Kidney (tissue), 14 donors: ENCODE results near the gene GRM1. TPM values are rescaled to one million over a fixed set of nuclear protein-coding genes. Genes with fewer than 3 reads are reported as not detected.

Experiments
- DNase-seq, 5 donors: peaks; one replicate each; pipeline ENCODE4 v3.0.0-alpha.2; 2013 to 2020
- FAIRE-seq: peaks from 2 replicates; lab custom pipeline; 2012; peaks lifted over from hg19 to GRCh38; lab: Jason Lieb, UNC
- H3K27ac ChIP-seq, 2 donors: one replicate each; pipeline ENCODE4 v1.7.0; 2013; ENCODE audit warnings: low read depth in 2 of 2, low read length in 2 of 2, inconsistent platforms in 1 of 2
- H3K27me3 ChIP-seq: one replicate; pipeline ENCODE4 v1.7.1; 2013; ENCODE audit warnings: low read length, inconsistent platforms; ENCODE audit not compliant: control insufficient read depth, insufficient read depth
- H3K36me3 ChIP-seq, 3 donors: one replicate each; pipeline versions ENCODE4 v1.7.0 to v1.7.1; 2013; ENCODE audit warnings: low read length in 3 of 3, control low read depth in 1 of 3, inconsistent platforms in 1 of 3; ENCODE audit not compliant: insufficient read depth in 3 of 3, control insufficient read depth in 2 of 3
- H3K4me1 ChIP-seq, 3 donors: one replicate each; pipeline versions ENCODE4 v1.7.0 to v1.7.1; 2013; ENCODE audit warnings: low read length in 3 of 3, inconsistent platforms in 1 of 3, low read depth in 1 of 3; ENCODE audit not compliant: control insufficient read depth in 2 of 3, insufficient read depth in 2 of 3
- H3K4me3 ChIP-seq, 3 donors: one replicate each; pipeline versions ENCODE4 v1.7.0 to v1.8.1; 2013; ENCODE audit warnings: low read length in 3 of 3, control low read depth in 1 of 3, inconsistent platforms in 1 of 3
- H3K9ac ChIP-seq, 3 donors: one replicate each; pipeline versions ENCODE4 v1.7.0 to v1.7.1; 2013; ENCODE audit warnings: low read length in 3 of 3, control low read depth in 1 of 3, inconsistent platforms in 1 of 3
- H3K9me3 ChIP-seq, 3 donors: one replicate each; pipeline versions ENCODE4 v1.7.0 to v1.7.1; 2013; ENCODE audit warnings: low read length in 3 of 3, control low read depth in 1 of 3, inconsistent platforms in 1 of 3; ENCODE audit not compliant: control insufficient read depth in 2 of 3, insufficient read depth in 1 of 3
- intact Hi-C: fragments of 100-400 bp; cut with DNase I; formaldehyde crosslinking; loops from one replicate; pipeline ENCODE4 v1.11.1; 2022
- polyA plus RNA-seq: library from polyadenylated mRNA; stranded (reverse); fragments of 350-450 nt; fragmentation: Illumina TruSeq; extraction: RNeasy Lipid Tissue Mini Kit (QIAGEN cat#74804); gene quantifications from one replicate; pipeline ENCODE4 v1.2.3, GENCODE V29; 2014; ENCODE audit warnings: low read depth, low replicate concordance; ENCODE audit not compliant: insufficient read depth
- total RNA-seq: library from RNA; stranded (reverse); fragmentation: NEBNext Ultra II Directional; extraction: Animal tissue kit (Norgen Biotek cat#: 25700); gene quantifications from one replicate; pipeline ENCODE4 v1.2.1, GENCODE V29; 2021
- TF ChIP-seq, protein P1 (sequence below): IDR thresholded peaks from 3 replicates; pipeline ENCODE4 v1.5.1; 2012; ENCODE audit warnings: mild to moderate bottlenecking, moderate library complexity, borderline replicate concordance; ENCODE audit not compliant: insufficient read depth; ENCODE audit errors: extremely low read depth
- donor health status: control.
- donor health status: control.
- donor health status: control.
- donor health status: control.
- donor health status: control.
- donor health status: DM: yes; HTN: yes; CAD: no.
- donor health status: Normal renal cell carcinoma (clear cell type).

GRM1 gene
- total and polyA plus RNA-seq, 2 donors from 2014 or later, result 0.19 to 0.82 TPM

DNA sequence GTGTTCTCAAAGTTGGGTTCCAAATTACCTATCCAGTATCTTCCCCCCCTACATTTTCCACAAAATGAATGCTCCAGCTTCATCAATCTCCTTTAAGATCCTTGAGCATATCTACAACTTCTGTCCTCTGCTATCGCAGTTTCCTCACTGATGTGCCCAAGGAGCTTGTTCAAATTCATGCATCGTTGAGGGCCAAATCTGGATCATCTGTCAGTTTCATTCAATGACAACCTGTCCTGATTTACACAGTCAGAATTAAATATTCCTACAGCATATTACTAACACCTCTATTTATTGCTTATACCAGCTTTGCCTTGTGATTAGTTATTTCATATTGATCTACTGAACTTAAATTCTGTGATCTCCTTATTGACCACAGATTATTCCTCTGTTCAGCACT, 68.7 kb downstream of the GRM1 start:
- FAIRE-seq (no peak), DNase-seq (no peak)
- no peaks in the 10 kb centered on the region for H3K36me3 ChIP-seq
- H3K9me3 ChIP-seq, result no peaks in the 10 kb centered on the region
- intact Hi-C loops, result no loop called here
- TF ChIP-seq, protein P1, sequence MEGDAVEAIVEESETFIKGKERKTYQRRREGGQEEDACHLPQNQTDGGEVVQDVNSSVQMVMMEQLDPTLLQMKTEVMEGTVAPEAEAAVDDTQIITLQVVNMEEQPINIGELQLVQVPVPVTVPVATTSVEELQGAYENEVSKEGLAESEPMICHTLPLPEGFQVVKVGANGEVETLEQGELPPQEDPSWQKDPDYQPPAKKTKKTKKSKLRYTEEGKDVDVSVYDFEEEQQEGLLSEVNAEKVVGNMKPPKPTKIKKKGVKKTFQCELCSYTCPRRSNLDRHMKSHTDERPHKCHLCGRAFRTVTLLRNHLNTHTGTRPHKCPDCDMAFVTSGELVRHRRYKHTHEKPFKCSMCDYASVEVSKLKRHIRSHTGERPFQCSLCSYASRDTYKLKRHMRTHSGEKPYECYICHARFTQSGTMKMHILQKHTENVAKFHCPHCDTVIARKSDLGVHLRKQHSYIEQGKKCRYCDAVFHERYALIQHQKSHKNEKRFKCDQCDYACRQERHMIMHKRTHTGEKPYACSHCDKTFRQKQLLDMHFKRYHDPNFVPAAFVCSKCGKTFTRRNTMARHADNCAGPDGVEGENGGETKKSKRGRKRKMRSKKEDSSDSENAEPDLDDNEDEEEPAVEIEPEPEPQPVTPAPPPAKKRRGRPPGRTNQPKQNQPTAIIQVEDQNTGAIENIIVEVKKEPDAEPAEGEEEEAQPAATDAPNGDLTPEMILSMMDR, result no peak
- no peak overlapping the region for H3K4me3 ChIP-seq
- no peak overlapping the region for H3K9ac ChIP-seq
- no peak overlapping the region for H3K27ac ChIP-seq
- no peaks in the 10 kb centered on the region for H3K4me1 ChIP-seq
- H3K27me3 ChIP-seq, result no peaks in the 10 kb centered on the region

DNA sequence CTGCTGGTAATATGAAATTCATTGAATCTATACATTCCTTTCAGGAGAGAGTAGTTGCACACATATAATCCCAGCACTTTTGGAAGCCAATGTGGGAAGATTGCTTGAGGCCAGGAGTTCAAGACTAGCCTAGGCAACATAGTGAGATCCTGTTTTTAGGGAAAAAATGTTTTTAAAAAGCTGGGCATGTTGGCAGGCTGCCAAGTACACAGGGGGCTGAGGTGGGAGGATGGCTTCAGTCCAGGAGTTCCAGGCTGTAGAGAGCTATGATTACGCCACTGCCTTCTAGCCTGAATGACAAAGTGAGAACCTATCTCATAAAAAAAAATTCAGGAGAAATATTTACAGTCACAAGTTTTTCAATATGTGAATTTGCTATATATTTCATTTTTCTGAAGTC, 71.9 kb downstream of the GRM1 start:
- Histone ChIP-seq H3K4me3 (no peak overlapping the region), H3K36me3 (no peaks in the 10 kb centered on the region), H3K9ac (no peak overlapping the region), H3K27me3 (no peaks in the 10 kb centered on the region), H3K4me1 (no peaks in the 10 kb centered on the region), H3K27ac (no peak overlapping the region), H3K9me3 (no peaks in the 10 kb centered on the region)
- DNase-seq, result no peak
- no peak for FAIRE-seq
- intact Hi-C loops, result no loop called here
- TF ChIP-seq, protein P1, result no peak

DNA sequence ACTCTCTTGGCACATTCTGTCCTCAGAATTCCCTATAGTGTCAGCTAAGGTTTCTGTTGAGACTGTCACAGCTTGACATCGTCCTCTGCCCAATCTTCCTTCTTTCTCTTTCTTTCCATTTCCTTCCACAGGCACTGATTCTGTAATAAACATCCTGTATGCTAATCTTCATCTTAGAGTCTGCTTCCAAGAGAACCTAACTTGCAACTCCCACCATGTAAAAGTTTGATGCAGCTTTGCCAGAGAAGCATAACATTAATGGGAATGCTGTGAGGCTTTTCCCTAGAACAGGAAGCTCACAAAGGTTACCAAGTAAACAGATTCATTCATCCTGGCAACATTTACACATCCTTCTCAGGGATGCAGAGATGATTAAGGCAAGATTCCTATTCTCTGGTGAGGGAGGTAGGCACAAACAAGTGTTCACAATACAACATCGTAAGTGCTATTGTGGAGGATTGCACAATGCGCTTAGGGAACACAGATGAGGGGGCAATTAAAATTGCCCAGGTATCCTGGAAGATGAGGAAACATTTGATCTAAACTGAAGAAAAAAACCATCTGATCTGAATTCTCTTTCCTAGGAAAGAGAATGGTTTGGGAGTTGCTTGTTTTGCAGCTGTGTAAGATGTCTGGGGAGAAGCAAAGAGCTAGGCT, 74.7 kb downstream of the GRM1 start:
- no peaks in the 10 kb centered on the region for H3K9me3 ChIP-seq
- H3K27ac ChIP-seq, result no peak overlapping the region
- intact Hi-C loops, result no loop called here
- TF ChIP-seq, protein P1, result no peak
- H3K4me1 ChIP-seq, result no peaks in the 10 kb centered on the region
- no peaks in the 10 kb centered on the region for H3K27me3 ChIP-seq
- no peak for FAIRE-seq
- H3K4me3 ChIP-seq, result no peak overlapping the region
- no peak overlapping the region for H3K9ac ChIP-seq
- DNase-seq, result no peak
- H3K36me3 ChIP-seq, result no peaks in the 10 kb centered on the region

DNA sequence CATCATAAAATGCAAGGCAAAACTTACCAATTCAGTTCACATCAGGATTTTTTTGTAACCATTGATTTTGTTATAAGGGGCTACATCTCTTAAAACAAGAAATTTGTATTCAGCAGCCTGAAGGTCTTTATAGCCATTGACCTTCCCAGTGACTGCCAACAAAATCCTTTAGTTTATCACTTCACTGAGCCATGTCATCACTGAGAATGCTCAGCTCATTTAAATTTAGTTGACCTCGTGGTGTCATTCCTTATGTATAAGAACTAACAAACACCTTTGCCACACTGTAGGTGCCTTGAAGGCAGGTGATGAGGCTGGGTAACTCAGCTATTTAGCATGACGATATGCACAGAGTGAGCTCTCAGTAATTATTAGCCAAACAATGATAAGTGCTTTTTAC, 77.7 kb downstream of the GRM1 start:
- Histone ChIP-seq H3K36me3 (no peaks in the 10 kb centered on the region), H3K4me3 (no peak overlapping the region), H3K9me3 (no peaks in the 10 kb centered on the region), H3K27me3 (no peaks in the 10 kb centered on the region), H3K9ac (no peak overlapping the region), H3K4me1 (no peaks in the 10 kb centered on the region), H3K27ac (no peak overlapping the region)
- TF ChIP-seq, protein P1, result no peak
- FAIRE-seq (no peak), DNase-seq (peak in 2 of 5 donors; percentile 0 to 6)
- intact Hi-C loops, result no loop called here
